Measurements from ENCODE around the gene TNFRSF18.

Gene TNFRSF18

GRCh38 chr1:1210726-1211540 lies 4.5 kb upstream of the TNFRSF18 start:
- DNase-seq = no peak

GRCh38 chr1:1208713-1209433 lies 2.5 kb upstream of the TNFRSF18 start:
- DNase-seq = no peak

- no peak for DNase-seq
Measured at GRCh38 chr1:1207571-1207892, 1.1 kb upstream of the TNFRSF18 start.

DNA sequence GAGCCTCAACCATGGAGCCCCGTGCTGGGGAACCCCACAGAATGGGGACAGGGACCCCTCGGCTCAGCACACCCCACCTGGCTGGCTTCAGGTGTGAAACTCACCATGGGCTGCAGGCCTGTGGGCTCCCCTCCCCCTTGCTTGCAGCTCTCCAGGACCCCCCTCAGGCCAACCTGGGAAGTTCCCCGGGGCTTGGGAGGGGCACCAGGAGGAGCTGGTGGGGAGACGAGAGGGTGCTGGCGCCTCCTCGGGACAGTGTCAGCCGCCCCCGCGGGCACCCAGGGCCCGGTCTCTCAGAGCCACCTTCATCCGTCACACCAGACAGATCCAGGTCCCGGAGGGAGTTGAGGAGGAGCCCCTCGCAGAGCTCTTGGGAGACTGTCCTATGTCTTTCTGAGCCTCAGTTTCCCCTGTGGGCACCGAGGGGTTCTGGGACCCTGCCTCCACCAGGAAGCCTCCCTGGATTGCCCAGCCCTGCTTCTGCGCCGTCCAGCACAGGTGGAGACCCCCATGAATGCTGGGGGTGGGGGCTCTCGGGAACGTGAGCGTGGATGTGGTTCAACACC lies 657 bp upstream of the TNFRSF18 start:
- DNase-seq = no peak

DNA sequence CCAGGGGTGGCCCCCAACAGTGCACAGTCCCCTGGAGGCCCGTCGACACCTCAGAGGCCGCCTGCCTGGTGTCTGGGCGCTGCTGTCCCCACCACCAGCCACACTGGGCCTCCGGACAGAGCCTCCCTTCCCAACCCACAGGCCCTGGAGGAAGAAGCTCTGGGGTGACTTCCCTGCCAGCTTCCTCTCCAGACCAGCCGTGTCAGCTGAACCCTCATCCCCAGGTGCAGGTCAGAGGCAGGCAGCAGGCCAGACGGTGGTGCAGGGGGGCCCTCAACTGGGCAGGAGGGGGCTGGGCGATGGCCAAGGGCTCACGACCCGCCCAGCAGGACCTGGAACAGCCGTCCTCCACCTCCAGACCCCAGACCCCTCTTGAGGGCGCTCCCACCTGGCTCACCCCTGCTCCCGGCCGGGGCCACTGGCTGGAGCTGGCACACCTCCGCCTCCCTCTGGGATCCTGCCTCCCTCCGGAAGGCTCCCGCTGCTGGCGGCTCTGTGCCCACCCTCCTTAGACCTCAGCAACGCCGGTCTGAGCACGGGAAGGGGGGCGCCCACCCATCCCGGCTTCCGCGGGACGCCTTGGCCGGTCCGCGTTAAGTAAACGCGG lies 520 bp downstream of the TNFRSF18 start:
- DNase-seq = no peak

GRCh38 chr1:1204998-1205768 lies 1.2 kb downstream of the TNFRSF18 start:
- no peak for DNase-seq

DNA sequence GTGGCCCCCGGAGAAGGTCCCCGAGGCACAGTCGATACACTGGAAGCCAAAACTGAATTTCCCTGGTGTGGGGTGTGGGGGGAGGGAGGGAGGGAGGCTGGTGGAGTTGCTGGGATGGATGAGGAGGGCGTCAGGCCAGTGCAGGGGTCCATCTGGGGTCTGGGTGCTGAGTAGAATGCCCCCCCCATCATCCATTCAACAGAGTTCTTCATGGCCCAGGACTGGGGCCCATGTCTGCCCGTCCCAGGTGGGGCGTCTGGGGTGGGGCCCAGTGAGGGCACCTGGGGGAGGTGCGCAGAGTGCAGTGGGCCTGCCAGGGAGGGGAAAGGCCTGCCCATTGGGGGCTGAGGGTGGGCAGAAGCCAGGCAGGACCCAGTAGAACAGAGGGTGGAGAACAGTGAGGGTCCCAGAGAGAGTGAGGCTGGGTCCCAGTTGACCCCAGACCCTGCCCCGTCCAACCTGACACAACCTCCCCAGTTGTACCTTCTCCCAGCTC lies 1.9 kb downstream of the TNFRSF18 start:
- DNase-seq = no peak

DNA sequence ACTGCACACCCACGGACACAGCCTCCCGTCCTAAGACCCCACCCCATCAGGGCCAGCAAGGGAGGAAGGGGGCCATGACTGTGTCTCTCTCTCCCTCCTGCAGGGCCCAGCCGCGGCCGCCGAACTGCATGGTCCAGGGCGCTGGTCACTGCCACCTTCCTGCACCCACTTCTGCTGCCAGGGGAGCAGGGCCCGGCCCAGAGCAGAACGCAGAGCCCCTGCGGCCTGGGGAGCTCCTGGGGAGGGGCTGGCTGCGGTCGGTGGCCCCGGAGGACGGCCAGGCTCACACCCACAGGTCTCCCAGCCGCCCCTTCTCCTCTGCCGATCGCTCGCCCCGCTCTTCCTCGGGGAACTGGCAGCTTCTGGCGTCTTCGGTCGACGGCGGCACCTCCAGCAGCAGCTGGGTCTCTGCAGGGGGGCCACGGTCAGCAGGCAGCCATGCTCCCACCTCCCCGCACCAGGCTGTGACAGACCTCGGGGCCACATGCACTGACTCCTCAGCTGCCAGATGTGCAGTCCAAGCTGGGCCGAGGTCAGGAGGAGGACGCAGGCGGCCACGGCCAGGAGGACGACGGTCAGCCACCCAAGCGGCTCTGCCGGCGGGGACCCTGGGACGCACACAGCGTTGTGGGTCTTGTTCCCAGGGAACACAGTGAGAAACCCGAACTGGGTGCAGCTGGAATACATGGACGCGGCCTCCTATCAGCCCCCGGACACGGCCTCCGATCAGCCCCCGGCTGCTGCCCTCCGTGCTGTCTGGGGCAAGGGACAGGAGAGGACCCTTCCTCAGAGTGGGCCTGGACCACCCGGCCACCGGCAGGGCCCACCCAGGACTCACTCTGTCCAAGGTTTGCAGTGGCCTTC lies 2.6 kb downstream of the TNFRSF18 start:
- DNase-seq = no peak

GRCh38 chr1:1202831-1203560 lies 3.4 kb downstream of the TNFRSF18 start:
- no peak for DNase-seq

- no peak for DNase-seq
Measured at GRCh38 chr1:1200876-1201810, 5.2 kb downstream of the TNFRSF18 start.

GRCh38 chr1:1199961-1200875 lies 6.2 kb downstream of the TNFRSF18 start:
- no peak for DNase-seq

DNA sequence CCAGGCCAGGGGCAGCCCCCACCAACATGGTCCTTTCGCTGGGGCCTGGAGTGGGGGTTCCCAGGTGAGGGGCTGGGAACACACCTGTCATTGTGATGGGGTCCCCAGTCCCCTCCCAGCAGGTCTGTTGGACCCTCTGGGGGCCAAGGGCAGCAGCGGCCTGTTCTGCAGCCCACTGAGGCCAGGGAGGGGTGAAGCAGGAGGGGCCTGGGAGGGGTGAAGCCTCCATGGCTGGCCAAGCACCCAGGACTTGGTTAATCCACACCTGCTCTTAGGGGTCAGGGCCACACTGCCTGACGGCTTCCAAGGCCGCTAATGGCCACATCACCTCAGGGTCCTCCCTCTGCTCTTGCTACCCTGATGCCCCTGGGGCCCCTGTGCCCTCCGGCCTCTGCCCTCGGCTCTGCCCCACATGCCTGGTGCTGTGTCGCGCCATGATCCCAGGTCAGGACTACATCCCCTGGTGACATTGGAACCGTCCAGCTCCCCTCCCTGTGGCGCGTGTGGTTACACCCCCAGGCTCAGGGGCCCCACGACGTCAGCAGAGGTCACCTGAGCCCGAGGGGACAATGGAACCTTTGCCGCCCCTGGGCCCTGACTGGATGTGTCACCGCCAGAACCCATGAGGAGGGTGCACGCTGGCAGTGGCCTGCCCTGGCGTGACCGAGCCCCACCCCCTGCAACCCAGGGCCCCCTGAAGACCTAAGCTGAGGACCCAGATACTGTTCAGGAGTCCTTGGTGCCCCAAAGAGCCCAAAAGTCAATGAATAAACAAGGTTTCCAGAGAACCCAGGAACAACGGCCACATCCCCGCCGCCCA lies 7.0 kb downstream of the TNFRSF18 start:
- no peak for DNase-seq

GRCh38 chr1:1198423-1199140 lies 7.8 kb downstream of the TNFRSF18 start:
- DNase-seq = no peak

DNA sequence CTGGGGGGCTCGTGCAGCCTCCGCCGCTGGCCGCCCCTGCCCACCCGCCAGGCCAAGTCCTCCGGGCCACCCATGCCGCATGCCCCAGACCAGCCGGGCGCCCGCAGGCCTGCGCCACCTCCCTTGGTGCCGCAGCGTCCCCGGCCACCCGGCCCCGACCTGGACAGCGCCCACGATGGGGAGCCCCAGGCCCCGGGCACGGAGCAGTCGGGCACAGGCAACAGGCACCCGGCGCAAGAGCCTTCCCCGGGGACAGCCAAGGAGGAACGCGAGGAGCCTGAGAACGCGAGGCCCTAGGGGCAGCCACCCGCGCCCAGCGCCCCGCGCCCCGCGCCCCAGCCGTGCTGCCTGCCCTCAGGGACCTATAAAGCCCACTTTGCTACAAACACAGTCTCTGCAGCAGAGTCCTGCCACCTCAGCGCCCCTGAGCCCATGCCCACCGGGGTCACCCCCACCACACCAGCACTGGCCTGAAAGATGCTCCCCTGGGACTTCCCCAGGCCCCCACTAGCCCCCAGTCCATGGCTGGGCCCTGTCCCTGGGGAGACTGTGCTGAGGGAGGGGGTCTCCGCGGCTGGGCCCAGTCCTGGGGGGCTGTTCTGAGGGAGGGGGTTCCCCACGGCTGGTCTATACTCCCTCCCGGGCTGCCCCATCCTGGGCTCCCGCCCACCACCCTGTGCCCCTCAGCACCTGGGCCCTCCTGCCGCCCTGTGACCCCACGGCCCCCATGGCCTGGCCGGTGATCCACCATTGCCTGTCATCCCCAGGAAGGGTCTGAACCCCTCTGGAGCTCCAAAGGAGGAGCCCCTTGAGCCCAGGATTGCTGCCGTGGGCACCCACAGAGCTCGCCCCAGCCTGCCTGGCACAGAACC lies 8.6 kb downstream of the TNFRSF18 start:
- DNase-seq = no peak

DNA sequence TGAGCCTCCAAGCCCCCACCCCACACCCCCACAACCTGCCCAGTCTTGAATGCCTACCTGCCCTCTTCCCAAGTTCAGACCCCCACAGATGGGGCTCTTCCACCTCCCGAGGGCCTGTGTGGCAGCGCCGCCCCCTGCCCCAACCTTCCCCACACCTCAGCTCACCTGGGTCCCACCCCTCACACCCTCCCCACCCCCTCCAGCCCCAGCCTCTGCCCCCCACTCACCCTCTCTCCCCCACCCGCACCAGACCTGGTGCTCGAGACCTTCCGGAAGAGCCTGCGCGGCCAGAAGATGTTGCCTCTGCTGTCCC lies 9.2 kb downstream of the TNFRSF18 start:
- no peak for DNase-seq

Measured in NCI-H1092 treated with DMSO at 0.1 percent for 48 hours (cell line).